ENCODE data around the gene SYNGR3. TPM values are rescaled to one million over a fixed set of nuclear protein-coding genes. Genes with fewer than 3 reads are reported as not detected.
A peak's percentile ranks its signal among the peaks of the same experiment; 100 is the strongest.

SYNGR3 gene
- total RNA-seq, 1 donor from 2014 or later, result 3.3 TPM

- Mint-ChIP-seq H3K9me3 (ENCODE audit: low read depth) (no peaks in the 10 kb centered on the region), H3K27ac (no peak within 1 kb of the TSS), H3K4me3 (ENCODE audit: low read depth) (peak within 1 kb of the TSS; percentile 68), H3K27me3 (peaks cover 28% of the 10 kb centered on the region), H3K36me3 (ENCODE audit: insufficient read depth) (no peaks in the 10 kb centered on the region), H3K4me1 (ENCODE audit: low read depth) (peaks cover 5% of the 10 kb centered on the region)
- no peak for DNase-seq (ENCODE audit: low spot score, unreplicated experiment)
- no peak for TF ChIP-seq CTCF (IDR thresholded peaks at IDR 0.05; ENCODE audit: unreplicated experiment)
Measured at GRCh38 chr16:2026461-2027023, 36.8 kb downstream of the SYNGR3 start, which contains the start of gene NHERF2. Gene NHERF2, plus strand, starts transcription at chr16:2026902. Its CDS starts 104 bp downstream, at chr16:2027006.

- DNase-seq (ENCODE audit: low spot score, unreplicated experiment), result no peak
- H3K4me3 Mint-ChIP-seq (ENCODE audit: low read depth), result peak overlapping the region; percentile 68
- H3K4me1 Mint-ChIP-seq (ENCODE audit: low read depth), result peaks cover 5% of the 10 kb centered on the region
- H3K9me3 Mint-ChIP-seq (ENCODE audit: low read depth), result no peaks in the 10 kb centered on the region
- no peak for TF ChIP-seq CTCF (IDR thresholded peaks at IDR 0.05; ENCODE audit: unreplicated experiment)
- no peaks in the 10 kb centered on the region for H3K36me3 Mint-ChIP-seq (ENCODE audit: insufficient read depth)
- H3K27me3 Mint-ChIP-seq, result peaks cover 25% of the 10 kb centered on the region
- no peak overlapping the region for H3K27ac Mint-ChIP-seq
Measured at GRCh38 chr16:2027024-2028010, 37.5 kb downstream of the SYNGR3 start.

- H3K4me3 Mint-ChIP-seq (ENCODE audit: low read depth), result no peak overlapping the region
- no peaks in the 10 kb centered on the region for H3K36me3 Mint-ChIP-seq (ENCODE audit: insufficient read depth)
- H3K27me3 Mint-ChIP-seq, result peaks cover 21% of the 10 kb centered on the region
- H3K4me1 Mint-ChIP-seq (ENCODE audit: low read depth), result peaks cover 1% of the 10 kb centered on the region
- DNase-seq (ENCODE audit: low spot score, unreplicated experiment), result no peak
- no peaks in the 10 kb centered on the region for H3K9me3 Mint-ChIP-seq (ENCODE audit: low read depth)
- no peak overlapping the region for H3K27ac Mint-ChIP-seq
- no peak for TF ChIP-seq CTCF (IDR thresholded peaks at IDR 0.05; ENCODE audit: unreplicated experiment)
Measured at GRCh38 chr16:2028146-2028545, 38.4 kb downstream of the SYNGR3 start.

GRCh38 chr16:2028620-2029220 is 39.0 kb downstream of the SYNGR3 start:
- DNase-seq (ENCODE audit: low spot score, unreplicated experiment), result no peak
- Mint-ChIP-seq H3K4me3 (ENCODE audit: low read depth) (no peak overlapping the region), H3K36me3 (ENCODE audit: insufficient read depth) (no peaks in the 10 kb centered on the region), H3K9me3 (ENCODE audit: low read depth) (no peaks in the 10 kb centered on the region), H3K27ac (peak overlapping the region; percentile 45), H3K4me1 (ENCODE audit: low read depth) (peaks cover 1% of the 10 kb centered on the region), H3K27me3 (peaks cover 21% of the 10 kb centered on the region)
- TF ChIP-seq CTCF (IDR thresholded peaks at IDR 0.05; ENCODE audit: unreplicated experiment), result no peak

- H3K9me3 Mint-ChIP-seq (ENCODE audit: low read depth), result no peaks in the 10 kb centered on the region
- peaks cover 17% of the 10 kb centered on the region for H3K27me3 Mint-ChIP-seq
- H3K27ac Mint-ChIP-seq, result no peak overlapping the region
- peaks cover 1% of the 10 kb centered on the region for H3K4me1 Mint-ChIP-seq (ENCODE audit: low read depth)
- H3K36me3 Mint-ChIP-seq (ENCODE audit: insufficient read depth), result no peaks in the 10 kb centered on the region
- no peak for DNase-seq (ENCODE audit: low spot score, unreplicated experiment)
- TF ChIP-seq CTCF (IDR thresholded peaks at IDR 0.05; ENCODE audit: unreplicated experiment), result no peak
- no peak overlapping the region for H3K4me3 Mint-ChIP-seq (ENCODE audit: low read depth)
Measured at GRCh38 chr16:2029350-2029749, 39.6 kb downstream of the SYNGR3 start.

Data from progenitor cell of endocrine pancreas (in vitro differentiated cells).